NCI-H2029 treated with DMSO at 0.1 percent for 48 hours (cell line): ENCODE measurements around the gene OR8B3.
A peak's percentile ranks its signal among the peaks of the same experiment; 100 is the strongest.
"Not testable (repeated sequence)": the region's sequence is repeated elsewhere in the genome, so short reads cannot be mapped to it uniquely, and the experiment has no call there.

Source experiments
- DNase-seq: peaks from one replicate; lab custom pipeline; 2025; lab: John Stamatoyannopoulos, UW

OR8B3 gene

DNA sequence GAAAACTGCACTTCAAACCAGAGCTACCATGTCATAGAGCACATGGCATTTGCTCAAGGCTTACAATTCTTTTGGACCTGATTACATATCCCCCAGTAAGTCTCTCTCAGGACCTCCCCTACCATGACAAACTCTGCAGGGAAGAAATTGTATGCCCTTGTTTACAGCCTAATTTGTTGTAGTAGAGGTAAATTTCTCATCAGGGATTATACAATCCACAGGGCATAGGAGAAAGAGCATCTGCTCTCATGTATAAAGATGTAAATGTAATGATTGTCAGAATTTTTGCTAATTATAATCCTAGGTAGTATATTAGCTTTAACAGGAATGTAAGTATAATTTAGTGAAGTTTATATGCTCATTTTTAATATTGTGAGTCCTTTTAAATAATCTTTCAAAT lies at the start of gene OR8B3:
TSS of gene OR8B3 (minus strand) at position 101 of the 400 bp plus-strand sequence. CDS start 1,673 bp downstream, outside the sequence.
- DNase-seq, result no peak

- no peak for DNase-seq
Measured at GRCh38 chr11:124446916-124447315, 48.1 kb upstream of the OR8B3 start.

DNA sequence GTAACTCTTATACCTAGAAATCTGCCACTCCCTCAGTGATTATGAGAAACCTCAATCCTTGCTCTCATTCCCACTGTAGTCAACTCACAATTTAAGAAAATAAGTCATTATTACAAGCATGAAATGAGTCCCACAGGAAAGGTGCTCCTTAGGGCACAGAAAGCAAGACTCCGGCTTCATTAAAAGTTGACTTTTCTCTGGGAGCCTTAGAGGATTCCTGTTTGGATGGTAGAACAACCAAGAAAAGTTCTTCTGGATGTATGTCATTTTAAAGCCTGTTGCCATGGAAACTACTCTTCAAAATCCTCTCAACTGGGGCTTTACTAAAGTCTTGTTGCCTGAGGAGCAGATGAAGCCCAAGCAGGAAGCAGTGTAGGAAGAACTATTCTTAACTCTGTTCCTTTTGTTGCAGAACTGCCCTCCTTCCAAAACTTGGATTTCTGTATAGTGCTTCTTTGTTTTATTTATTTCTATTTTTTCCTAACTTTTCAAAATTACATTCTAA lies 46.9 kb upstream of the OR8B3 start, which contains the start of gene OR8B8:
TSS of gene OR8B8 (minus strand) at position 51 of the 505 bp plus-strand sequence. CDS start 4,611 bp downstream, outside the sequence.
- no peak for DNase-seq

- no peak for DNase-seq
Measured at GRCh38 chr11:124442847-124443246, 44.0 kb upstream of the OR8B3 start.

- no peak for DNase-seq
Measured at GRCh38 chr11:124442442-124442841, 43.6 kb upstream of the OR8B3 start.

DNA sequence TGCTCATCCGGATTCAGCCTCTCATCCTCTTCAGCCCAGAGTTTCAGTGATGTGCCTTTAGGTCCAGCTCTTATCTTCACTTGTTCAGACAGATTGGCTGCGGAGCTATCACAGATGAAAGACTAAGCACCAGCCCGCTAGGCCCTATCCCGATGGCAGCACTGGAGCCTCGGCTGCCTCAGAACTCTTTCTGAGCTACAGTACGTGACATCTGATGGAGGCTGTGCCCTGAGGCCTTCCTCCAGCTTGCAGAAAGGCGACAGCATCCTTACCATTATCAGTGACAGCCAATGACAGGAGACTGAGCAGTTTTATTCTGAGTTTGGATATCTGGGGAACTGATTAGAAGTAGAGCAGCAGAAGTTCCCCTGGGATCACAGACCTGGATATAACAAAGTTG lies 42.7 kb upstream of the OR8B3 start:
- no peak for DNase-seq

DNA sequence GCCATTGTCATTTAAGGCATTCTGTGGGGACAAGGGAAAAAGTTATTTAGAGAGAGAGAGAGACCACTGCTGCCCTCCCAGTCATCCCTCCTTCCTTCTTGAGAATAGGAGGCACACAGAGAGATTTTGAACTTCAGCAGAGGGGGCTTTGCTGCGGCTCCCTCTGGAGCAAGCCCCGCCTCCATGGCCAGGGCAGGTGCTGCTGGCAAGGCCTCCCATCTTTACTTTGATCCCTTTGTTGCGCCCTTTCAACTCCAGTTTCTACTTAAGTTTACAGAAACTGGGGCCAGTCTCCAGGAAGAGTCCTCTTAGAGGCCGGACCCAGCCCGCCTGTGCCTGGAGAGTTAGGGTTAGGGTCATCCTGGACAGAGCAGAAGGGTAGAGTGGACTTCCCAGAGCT lies 42.3 kb upstream of the OR8B3 start:
- DNase-seq, result no peak

- DNase-seq, result no peak
Measured at GRCh38 chr11:124440608-124441007, 41.8 kb upstream of the OR8B3 start.

DNA sequence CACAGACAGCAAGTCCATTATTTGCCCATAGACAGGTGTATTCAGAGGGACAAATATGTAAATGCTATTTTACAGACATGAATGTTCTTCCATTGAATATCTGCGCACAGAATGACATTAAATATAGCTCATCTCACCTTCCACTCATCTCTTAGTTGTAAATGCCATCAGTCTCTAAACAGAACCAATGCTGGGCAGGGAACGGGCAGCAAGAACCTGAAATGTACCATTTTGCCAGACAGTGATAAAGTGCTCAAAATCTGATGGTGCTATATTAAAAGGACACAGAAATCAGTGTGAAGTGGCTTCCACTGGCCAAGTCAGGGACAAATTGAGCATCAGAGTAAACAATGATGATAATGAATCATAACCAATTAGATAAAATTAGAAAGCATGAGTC lies 35.9 kb upstream of the OR8B3 start:
- DNase-seq, result no peak

- DNase-seq, result no peak
Measured at GRCh38 chr11:124429599-124429998, 30.8 kb upstream of the OR8B3 start.

- DNase-seq, result no peak
Measured at GRCh38 chr11:124424384-124424921, 25.6 kb upstream of the OR8B3 start, which contains the start of gene OR8B4. Gene OR8B4, minus strand, starts transcription at chr11:124424871. Its CDS starts 0 bp downstream, at chr11:124424871.

DNA sequence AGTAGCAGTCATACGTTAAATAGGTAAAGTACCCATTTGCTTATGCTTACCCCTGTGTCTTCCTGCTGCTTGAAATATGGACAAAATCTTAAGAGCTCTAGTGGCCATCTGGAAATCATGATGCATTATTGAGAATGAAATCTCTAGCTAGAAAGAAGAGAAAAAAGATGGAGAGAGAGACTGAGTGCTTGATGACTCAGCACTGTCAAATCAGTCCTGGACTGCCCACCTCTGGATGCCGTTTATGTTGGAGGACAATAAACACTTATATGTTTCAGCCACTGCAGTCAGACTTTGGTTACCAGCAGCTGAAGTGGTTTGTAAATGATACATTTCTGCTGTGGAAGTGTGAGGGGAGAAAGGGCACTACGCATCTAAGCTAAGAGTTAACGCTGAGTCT lies 22.2 kb upstream of the OR8B3 start:
- no peak for DNase-seq

DNA sequence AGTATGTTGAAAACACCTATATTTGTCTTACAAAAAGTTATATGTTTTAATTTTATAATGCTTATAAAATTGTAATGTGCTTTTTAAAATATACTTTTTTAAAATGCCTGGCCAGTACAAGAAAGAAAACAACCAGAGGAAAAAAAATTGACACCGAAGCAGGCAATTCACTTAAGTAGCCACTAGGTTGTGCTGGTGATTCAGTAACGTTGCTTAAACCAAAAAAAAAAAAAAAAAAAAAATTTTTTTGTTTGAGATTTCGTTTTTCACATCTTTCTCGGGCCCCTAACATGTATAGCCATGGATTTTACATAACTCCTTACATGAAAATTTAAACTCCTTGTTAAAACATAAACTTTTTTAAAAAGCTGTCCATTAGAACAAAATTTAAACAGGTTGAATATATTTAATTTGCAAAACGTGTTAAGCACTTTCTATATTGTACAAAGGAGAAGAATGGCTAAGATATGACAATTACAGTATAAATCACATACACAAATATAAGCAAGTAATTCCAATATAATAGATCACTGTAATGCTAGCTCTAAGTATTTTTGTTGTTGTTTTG lies 16.6 kb upstream of the OR8B3 start:
- peak; percentile 20 for DNase-seq

- DNase-seq, result no peak
Measured at GRCh38 chr11:124409906-124410305, 11.1 kb upstream of the OR8B3 start.

GRCh38 chr11:124405581-124405980 lies 6.8 kb upstream of the OR8B3 start:
- no peak for DNase-seq

GRCh38 chr11:124403186-124403585 lies 4.4 kb upstream of the OR8B3 start:
- DNase-seq, result not testable (repeated sequence)

DNA sequence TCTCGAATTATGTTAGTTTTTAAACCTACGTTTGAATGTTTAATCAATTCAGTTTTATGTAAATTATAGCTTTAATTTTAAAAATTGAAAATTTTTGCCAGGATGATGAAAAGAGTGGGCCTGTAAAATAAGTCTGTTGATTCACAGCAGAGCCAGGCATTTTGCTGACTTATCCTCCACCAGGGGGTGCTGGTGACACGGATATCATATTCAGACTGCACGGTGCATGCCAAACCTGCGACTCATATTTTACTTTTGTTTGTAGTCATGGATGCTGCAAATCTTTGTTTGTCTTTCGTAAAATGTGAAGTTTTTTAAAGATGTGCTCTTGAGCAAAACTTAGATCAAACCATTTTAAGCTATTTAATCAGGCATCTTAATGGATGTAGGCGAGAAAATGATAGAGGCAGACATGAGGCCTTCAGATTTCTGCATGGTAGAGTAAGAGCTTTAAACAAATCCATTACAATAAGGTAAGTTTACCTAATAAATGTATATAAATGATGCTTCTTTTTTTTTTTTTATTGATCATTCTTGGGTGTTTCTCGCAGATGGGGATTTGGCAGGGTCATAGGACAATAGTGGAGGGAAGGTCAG lies 3.6 kb upstream of the OR8B3 start:
- DNase-seq, result no peak

DNA sequence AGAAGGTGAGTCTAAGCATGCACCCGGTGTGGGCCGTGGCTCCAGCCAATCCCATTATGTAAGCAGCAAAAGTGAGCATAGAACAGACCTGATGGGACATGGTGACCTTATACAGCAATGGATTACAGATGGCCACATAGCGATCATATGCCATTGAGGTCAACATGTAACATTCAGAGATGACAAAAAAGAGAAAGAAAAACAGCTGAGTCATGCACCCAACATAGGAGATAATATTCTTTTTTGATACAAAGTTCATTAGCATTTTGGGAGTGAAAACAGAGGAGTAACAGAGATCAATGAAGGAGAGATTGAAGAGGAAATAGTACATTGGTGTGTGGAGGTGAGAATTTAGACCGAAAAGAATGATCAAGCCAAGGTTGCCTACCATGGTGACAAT lies 2.0 kb downstream of the OR8B3 start:
- DNase-seq, result not testable (repeated sequence)

DNA sequence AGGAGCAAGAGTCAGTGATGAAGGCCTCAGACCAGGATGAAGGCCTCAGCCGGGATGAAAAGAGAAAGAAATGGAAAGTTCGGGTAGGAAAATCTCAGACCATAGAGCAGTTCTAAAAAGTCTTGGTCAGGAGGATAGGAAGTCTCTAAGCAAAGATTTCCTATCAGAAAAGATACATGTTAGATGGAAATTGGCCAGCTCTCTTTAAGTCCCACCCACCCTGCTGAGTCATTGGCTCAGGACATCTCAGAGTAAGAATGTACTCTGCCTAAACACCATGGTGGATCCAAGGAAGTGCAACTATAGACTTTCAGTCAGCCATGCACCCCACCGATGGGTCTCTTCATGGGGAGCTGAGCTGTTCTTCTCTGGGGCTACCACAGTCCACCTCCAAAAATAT lies 4.4 kb downstream of the OR8B3 start:
- DNase-seq, result no peak

DNA sequence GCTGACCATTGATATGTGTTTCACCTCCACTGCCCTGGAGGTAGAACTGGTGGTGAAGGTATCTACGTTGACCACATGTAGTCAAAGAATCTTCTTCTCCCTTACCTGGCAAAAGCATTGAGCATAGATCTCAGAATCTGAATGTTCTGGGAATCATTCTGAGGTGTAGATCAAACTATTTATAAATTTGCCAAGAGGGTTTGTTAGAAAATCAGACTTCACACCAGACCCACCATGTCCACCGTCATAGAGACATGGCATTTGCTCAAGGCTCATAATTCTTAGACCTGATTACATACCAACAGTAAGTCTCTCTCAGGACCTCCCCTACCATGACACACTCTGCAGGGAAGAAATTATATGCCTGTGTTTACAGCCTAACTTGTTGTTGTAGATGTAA lies 14.4 kb downstream of the OR8B3 start, which contains the start of gene OR8B2:
TSS of gene OR8B2 (minus strand) at position 101 of the 400 bp plus-strand sequence. CDS start 1,156 bp downstream, outside the sequence.
- DNase-seq, result no peak

DNA sequence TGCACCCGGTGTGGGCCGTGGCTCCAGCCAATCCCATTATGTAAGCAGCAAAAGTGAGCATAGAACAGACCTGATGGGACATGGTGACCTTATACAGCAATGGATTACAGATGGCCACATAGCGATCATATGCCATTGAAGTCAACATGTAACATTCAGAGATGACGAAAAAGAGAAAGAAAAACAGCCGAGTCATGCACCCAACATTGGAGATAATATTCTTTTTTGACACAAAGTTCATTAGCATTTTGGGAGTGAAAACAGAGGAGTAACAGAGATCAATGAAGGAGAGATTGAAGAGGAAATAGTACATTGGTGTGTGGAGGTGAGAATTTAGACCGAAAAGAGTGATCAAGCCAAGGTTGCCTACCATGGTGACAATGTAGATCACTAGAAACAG lies 16.0 kb downstream of the OR8B3 start:
- DNase-seq, result not testable (repeated sequence)

- no peak for DNase-seq
Measured at GRCh38 chr11:124380585-124380984, 18.2 kb downstream of the OR8B3 start.

DNA sequence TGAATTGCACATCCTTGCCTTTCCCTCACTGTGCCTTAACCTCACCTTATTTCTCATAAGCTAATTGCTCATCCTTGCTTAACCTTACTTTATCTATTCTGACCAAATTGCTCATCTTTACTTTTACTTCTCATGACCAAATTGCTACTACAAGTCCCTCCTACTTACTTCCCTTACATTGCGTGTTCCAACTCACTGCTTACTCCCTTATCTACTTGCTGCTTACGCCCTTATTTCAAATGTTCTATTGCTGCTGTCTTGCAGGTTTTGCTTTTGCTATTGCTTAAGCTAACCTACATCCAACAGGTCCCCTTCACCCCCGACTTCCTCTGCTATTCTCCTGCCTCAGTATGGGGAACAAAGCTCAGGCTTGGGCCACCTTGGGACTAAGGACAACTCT lies 22.5 kb downstream of the OR8B3 start:
- DNase-seq, result no peak
